ENCODE data around the gene FBXW2.

FBXW2 gene

DNA sequence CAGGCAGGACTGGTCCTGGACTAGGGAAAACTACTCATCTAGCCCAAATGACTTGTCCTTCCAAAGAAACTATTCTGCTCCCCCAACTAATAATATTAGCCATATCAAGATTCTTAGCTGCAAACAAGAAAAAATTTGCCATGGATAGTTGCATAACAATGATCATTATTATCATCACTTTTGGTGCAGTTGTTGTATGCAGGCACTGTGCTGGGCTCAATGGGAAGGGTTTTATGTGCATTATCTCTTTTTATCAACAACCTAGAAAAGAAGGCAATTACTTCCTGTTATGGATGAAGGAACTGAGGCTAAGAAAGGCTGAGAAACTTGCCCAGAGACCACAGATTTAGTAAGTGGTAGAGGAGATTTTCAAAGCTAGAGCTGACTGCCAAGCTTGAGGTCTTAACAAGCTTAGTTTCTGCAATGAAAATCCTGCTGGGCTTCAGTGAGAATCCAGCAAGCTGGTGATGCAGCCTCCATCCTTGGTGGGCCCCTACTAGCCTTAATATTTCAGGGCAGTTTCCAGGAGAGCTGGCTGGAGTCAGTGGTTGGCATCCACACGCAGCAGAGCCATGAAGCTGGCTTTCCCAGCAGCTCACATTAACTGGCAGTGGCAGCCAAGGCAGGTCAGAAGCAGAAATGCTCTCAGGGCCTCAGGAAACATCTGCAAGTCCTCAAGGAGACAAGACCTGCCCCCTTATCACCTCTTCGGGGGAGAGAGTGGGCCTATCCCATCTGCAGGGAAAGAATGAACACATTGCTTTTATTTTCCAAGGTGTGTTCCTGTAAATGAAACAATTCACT lies 58.4 kb downstream of the FBXW2 start:
- Histone ChIP-seq H2AFZ (ENCODE audit: low read depth, low read length) (0 out of 2 replicates have a peak overlapping the region, but pooled peaks have one; percentile 8), H3K27me3 (ENCODE audit: low read depth, low read length) (no peaks in the 10 kb centered on the region), H3K9ac (ENCODE audit: low read length) (no peak overlapping the region), H3K79me2 (ENCODE audit: low read length) (no peaks in the 10 kb centered on the region), H3K4me1 (ENCODE audit: low read length) (peaks cover 42% of the 10 kb centered on the region), H3K4me2 (ENCODE audit: low read length) (peak overlapping the region; percentile 45), H3K27ac (ENCODE audit: low read length) (peak overlapping the region; percentile 32; the same call in 1 of the 2 replicates), H3K9me3 (ENCODE audit: insufficient read depth, low read length) (no peaks in the 10 kb centered on the region), H4K20me1 (ENCODE audit: insufficient read depth, low read length) (no peaks in the 10 kb centered on the region), H3K4me3 (ENCODE audit: low read length) (no peak overlapping the region), H3K36me3 (replicated peaks; ENCODE audit: low read depth, low read length) (peaks cover 3% of the 10 kb centered on the region)
- TF ChIP-seq EZH2phosphoT487 (IDR thresholded peaks at IDR 0.05; ENCODE audit: low read depth): no peak
- TF ChIP-seq, protein P1, sequence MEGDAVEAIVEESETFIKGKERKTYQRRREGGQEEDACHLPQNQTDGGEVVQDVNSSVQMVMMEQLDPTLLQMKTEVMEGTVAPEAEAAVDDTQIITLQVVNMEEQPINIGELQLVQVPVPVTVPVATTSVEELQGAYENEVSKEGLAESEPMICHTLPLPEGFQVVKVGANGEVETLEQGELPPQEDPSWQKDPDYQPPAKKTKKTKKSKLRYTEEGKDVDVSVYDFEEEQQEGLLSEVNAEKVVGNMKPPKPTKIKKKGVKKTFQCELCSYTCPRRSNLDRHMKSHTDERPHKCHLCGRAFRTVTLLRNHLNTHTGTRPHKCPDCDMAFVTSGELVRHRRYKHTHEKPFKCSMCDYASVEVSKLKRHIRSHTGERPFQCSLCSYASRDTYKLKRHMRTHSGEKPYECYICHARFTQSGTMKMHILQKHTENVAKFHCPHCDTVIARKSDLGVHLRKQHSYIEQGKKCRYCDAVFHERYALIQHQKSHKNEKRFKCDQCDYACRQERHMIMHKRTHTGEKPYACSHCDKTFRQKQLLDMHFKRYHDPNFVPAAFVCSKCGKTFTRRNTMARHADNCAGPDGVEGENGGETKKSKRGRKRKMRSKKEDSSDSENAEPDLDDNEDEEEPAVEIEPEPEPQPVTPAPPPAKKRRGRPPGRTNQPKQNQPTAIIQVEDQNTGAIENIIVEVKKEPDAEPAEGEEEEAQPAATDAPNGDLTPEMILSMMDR (IDR thresholded peaks at IDR 0.05; ENCODE audit: low read depth, low read length): no peak

DNA sequence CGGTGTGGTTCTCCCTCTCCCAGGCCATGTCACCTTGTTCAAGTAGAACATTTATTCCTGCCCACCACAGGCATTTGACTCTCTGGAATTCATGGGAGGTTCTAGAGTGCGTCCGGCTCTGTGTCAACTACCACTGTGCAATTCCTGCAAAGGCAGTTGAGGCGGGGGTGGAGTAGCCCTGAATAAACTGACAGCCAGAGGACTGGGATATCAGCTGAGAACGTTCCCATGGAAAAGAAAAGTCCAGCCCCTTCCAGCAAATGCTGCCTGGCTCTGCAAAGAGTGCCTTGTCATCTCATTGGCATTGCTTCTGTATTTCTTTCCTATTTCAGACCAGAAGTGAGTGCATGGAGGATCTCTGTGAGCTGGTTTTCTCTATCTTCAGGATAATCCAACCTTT lies 60.0 kb downstream of the FBXW2 start:
- Histone ChIP-seq H4K20me1 (ENCODE audit: insufficient read depth, low read length) (no peaks in the 10 kb centered on the region), H3K36me3 (replicated peaks; ENCODE audit: low read depth, low read length) (peaks cover 3% of the 10 kb centered on the region), H2AFZ (ENCODE audit: low read depth, low read length) (no peak overlapping the region), H3K79me2 (ENCODE audit: low read length) (no peaks in the 10 kb centered on the region), H3K27me3 (ENCODE audit: low read depth, low read length) (no peaks in the 10 kb centered on the region), H3K4me3 (ENCODE audit: low read length) (no peak overlapping the region), H3K27ac (ENCODE audit: low read length) (no peak overlapping the region), H3K4me2 (ENCODE audit: low read length) (no peak overlapping the region), H3K9ac (ENCODE audit: low read length) (no peak overlapping the region), H3K4me1 (ENCODE audit: low read length) (peaks cover 47% of the 10 kb centered on the region), H3K9me3 (ENCODE audit: insufficient read depth, low read length) (no peaks in the 10 kb centered on the region)
- TF ChIP-seq, protein P1 (IDR thresholded peaks at IDR 0.05; ENCODE audit: low read depth, low read length): no peak
- no peak for TF ChIP-seq EZH2phosphoT487 (IDR thresholded peaks at IDR 0.05; ENCODE audit: low read depth)

DNA sequence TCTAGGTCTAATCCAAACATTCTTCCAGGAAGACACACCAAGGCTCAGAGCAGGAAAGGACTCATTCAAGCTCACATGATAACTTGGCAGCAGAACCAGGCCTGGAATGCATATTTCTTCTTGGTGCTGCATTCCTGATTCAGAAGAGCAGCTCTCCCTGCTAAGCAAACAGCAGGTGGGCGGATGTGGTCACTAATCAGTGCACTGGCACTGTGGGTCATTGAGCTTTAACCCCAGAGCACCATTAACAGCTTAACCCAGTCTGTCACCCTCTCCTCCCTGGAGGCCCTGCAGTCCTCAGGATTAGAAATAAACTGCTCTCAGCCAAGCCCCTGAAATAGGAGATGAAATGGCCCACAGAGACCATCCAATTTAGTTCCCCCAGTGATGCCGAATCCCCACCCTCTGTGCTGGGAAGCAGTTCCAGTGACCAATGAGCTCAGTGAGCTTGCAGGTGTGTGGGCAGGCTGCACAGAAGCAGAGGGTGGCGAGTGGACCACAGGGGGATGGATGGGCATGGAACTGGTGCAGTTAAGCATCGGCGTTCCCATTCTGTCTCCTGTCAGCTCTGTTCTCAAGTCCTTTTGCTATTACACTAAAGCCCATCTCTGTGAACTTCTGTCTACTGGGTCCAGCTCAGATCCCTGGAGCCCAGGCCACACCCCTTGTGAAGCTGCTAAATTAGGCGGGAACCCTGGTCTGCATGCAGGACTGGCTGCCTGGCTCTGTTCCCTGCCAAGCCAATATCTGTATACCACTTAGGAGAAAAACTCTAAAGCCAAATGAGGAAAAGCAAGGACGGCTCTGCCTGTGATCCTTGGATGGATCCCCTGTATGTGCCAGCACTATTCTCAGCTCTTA lies 62.3 kb downstream of the FBXW2 start:
- no peaks in the 10 kb centered on the region for H3K9me3 ChIP-seq (ENCODE audit: insufficient read depth, low read length)
- H3K36me3 ChIP-seq (replicated peaks; ENCODE audit: low read depth, low read length): no peaks in the 10 kb centered on the region
- peaks cover 40% of the 10 kb centered on the region for H3K4me1 ChIP-seq (ENCODE audit: low read length)
- no peak for TF ChIP-seq EZH2phosphoT487 (IDR thresholded peaks at IDR 0.05; ENCODE audit: low read depth)
- TF ChIP-seq, protein P1 (IDR thresholded peaks at IDR 0.05; ENCODE audit: low read depth, low read length): no peak
- H3K4me2 ChIP-seq (ENCODE audit: low read length): no peak overlapping the region
- no peak overlapping the region for H3K4me3 ChIP-seq (ENCODE audit: low read length)
- no peaks in the 10 kb centered on the region for H3K79me2 ChIP-seq (ENCODE audit: low read length)
- H3K27ac ChIP-seq (ENCODE audit: low read length): no peak overlapping the region
- no peak overlapping the region for H3K9ac ChIP-seq (ENCODE audit: low read length)
- no peaks in the 10 kb centered on the region for H4K20me1 ChIP-seq (ENCODE audit: insufficient read depth, low read length)
- H2AFZ ChIP-seq (ENCODE audit: low read depth, low read length): no peak overlapping the region
- no peaks in the 10 kb centered on the region for H3K27me3 ChIP-seq (ENCODE audit: low read depth, low read length)

DNA sequence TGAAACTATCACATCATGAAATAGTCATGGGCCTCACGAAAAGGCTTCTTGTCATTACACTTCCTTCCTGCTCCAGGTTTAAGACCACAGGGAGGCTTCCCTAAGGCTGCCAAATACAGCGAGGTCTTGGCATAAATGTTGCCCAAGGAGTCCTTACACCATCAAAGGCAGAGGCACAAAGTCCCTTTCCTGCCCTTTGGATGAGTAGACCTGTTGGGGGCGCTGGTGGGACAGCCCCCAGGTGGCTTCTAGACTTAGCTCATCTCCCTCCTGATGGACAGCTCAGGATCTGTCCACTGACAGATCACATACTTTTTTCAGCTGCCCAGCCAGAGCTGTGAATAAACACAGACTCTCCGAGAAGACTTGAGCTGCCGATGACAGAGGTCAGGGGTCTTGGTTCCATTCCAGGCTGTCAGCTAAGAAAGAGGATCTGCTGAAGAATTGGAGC lies 63.4 kb downstream of the FBXW2 start:
- no peak overlapping the region for H3K9ac ChIP-seq (ENCODE audit: low read length)
- H3K36me3 ChIP-seq (replicated peaks; ENCODE audit: low read depth, low read length): no peaks in the 10 kb centered on the region
- H3K9me3 ChIP-seq (ENCODE audit: insufficient read depth, low read length): no peaks in the 10 kb centered on the region
- H3K27me3 ChIP-seq (ENCODE audit: low read depth, low read length): no peaks in the 10 kb centered on the region
- no peak overlapping the region for H3K27ac ChIP-seq (ENCODE audit: low read length)
- H3K79me2 ChIP-seq (ENCODE audit: low read length): no peaks in the 10 kb centered on the region
- TF ChIP-seq, protein P1 (IDR thresholded peaks at IDR 0.05; ENCODE audit: low read depth, low read length): peak; percentile 46
- TF ChIP-seq EZH2phosphoT487 (IDR thresholded peaks at IDR 0.05; ENCODE audit: low read depth): no peak
- H3K4me3 ChIP-seq (ENCODE audit: low read length): no peak overlapping the region
- peaks cover 30% of the 10 kb centered on the region for H3K4me1 ChIP-seq (ENCODE audit: low read length)
- H2AFZ ChIP-seq (ENCODE audit: low read depth, low read length): no peak overlapping the region
- no peaks in the 10 kb centered on the region for H4K20me1 ChIP-seq (ENCODE audit: insufficient read depth, low read length)
- no peak overlapping the region for H3K4me2 ChIP-seq (ENCODE audit: low read length)
